HG02938 (cell line): ENCODE measurements around the gene PKN3.
"Not testable (repeated sequence)": the region's sequence is repeated elsewhere in the genome, so short reads cannot be mapped to it uniquely, and the experiment has no call there.

ENCODE experiments used
- ATAC-seq: cut with Tn5 transposase; IDR thresholded peaks from one replicate; pipeline ENCODE4 v1.9.1; 2021; ENCODE audit warnings: mild to moderate bottlenecking, moderate library complexity; ENCODE audit not compliant: unreplicated experiment

PKN3 gene

DNA sequence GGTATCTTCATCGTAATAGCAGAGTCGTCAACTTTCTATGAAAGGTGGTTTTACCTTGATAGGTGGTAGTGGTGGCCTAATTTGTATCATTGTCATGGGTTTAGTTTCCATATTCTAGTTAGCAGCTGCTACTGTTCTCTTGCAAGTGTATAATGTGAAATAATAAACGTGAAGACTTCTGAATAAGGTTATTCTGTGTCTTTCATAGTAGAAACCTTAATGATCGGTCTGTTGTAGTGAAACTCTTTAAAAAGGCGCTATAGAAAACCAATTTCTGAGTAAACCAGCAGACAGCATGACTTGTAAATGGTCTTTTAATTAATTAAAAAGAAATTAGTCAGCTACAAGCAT lies 11.6 kb upstream of the PKN3 start:
- no peak for ATAC-seq

DNA sequence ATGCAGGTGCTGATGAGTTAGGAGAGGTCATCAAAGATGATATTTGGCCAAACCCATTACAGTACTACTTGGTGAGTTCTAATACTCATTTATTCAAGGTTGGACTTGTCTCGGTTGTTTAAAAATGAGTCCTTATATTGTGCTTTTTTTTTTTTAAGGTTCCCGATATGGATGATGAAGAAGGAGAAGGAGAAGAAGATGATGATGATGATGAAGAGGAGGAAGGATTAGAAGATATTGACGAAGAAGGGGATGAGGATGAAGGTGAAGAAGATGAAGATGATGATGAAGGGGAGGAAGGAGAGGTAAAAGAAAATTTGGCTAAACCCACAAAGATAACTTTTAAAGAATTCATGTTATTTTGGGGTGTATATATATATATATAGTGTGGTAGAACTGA lies 8.6 kb upstream of the PKN3 start:
- not testable (repeated sequence) for ATAC-seq

DNA sequence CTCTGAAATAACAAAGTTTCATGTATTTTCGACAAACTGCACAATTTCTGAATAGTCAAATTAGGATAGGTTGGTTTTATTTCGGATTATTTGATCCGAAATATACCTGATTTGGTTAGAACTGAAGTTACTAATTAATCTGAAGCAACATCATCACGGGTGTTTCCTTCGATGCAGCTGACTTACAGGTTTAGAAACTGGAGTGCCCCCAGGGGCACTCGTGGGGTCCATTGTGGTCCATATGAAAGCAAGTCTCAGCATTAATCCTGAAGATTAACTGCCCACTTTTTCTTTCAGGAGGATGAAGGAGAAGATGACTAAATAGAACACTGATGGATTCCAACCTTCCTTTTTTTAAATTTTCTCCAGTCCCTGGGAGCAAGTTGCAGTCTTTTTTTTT lies 8.0 kb upstream of the PKN3 start:
- no peak for ATAC-seq

DNA sequence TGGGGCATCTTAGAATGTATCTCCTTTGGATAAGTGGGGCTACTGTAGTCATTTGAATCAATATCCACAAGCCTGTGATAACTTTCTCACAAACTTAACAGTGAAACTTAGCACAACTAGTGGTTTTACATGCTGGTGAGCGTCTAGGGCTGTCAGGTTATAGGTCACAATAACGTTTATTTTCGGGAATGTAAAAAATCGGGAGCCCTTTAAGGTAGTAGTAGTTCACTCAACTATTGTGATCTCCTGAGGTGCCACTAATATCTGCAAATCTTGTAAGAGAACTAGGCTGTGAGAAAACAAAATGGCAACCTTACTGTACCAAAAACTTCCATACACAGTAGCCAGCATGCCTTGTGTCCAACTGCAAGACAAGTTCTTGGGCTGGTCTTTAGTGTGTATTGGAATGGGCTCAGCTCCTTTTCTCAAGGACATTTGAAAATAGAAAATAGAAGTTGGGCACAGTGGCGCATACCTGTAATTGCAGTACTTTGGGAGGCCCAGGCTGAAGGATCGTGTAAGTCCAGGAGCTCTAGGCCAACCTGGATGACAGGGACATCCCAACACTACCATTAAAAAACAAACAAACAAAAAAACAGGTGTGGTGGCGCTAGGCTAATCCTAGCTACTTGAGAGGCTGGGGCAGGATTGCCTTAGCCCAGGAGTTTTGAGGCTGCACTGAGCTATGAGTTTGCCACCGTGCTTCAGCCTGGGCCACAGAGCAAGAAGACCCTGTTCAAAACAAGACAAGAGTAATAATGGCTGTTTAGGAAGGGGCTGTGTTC lies 5.2 kb upstream of the PKN3 start:
- no peak for ATAC-seq

DNA sequence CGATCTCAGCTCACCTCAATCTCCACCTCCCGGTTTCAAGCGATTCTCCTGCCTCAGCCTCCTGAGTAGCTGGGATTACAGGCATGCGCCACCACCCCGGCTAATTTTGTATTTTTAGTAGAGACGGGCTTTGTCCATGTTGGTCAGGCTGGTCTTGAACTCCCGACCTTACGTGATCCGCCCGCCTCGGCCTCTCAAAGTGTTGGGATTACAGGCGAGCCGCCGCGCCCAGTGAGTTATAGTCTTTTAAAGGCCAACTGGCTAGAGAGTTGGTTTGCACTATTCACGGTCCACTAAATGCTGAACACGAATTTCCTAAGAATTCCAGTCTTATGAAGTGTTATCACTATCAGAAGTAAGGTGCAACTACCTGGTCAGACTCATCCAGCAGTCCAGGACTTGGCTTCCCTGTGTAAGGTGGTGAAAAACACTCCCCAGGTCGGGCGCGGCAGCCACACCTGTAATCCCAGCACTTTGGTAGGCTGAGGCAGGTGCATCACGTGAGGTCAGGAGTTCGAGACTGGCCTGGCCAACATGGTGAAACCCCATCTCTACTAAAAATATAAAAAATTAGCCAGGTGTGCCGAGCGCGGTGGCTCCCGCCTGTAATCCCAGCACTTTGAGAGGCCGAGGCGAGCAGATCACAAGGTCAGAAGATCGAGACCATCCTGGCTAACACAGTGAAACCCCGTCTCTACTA lies 3.1 kb upstream of the PKN3 start:
- ATAC-seq = not testable (repeated sequence)

DNA sequence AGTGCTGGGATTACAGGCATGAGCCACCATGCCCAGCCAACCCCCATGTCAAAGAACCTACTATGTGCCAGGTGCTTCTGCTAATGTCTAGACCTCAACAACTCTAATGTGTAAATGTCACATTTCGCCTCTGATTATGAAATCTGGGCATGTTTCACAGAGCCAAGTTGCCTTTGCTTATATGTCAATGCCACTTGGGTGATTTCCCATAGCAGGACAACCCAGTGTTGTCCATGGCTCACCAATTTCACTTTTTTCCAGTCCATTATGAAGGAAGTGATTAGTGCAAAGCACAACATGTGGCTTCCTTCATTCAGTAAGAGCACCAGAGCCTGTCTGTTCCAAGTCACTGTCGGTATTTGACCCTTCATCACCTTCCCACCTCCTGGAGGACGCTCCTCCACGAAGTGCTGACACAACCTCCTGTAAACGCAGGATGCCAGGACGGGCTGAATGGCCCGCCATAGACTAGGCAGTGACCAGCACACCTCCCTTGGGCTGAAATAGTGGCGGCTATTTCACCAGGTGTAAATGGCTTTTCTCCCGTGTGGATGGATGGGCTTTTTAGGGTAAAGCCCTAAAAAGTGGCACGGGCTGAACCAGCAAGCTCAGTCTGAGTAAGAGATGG lies 962 bp upstream of the PKN3 start:
- ATAC-seq = no peak

DNA sequence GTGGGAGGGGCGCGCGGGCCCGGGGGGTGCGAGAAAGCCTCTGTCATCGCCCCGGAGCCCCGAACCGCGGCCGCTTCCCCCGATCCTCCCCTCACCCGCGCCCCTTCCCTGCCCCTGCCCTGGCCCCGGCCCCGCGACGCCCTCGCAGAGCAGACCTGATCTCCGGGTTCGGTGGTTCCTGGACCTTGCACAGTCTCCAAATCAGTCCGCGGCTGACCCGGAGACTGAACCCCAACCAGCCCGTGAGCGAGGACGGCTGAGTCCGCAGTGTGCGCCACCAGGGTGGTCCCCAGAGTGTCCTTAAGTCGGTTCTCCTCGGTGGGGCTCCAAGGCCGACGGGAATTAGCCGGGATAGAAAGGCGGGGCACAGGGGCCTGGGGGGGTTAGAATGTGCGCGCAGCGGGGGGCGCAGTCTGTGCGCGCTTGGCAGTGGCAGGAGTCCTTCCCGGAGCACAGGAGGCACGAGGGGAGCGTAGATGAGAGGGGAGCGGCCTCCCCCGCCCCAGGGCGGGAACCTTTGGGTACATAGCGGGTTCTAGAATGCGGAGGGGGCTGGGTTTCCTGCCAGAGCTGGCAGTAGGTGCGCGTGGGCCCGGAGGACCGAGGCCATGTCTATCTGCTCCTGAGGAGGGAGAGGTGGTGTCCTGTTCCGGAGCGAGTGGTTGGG lies 779 bp downstream of the PKN3 start:
- ATAC-seq = peak; percentile 19

DNA sequence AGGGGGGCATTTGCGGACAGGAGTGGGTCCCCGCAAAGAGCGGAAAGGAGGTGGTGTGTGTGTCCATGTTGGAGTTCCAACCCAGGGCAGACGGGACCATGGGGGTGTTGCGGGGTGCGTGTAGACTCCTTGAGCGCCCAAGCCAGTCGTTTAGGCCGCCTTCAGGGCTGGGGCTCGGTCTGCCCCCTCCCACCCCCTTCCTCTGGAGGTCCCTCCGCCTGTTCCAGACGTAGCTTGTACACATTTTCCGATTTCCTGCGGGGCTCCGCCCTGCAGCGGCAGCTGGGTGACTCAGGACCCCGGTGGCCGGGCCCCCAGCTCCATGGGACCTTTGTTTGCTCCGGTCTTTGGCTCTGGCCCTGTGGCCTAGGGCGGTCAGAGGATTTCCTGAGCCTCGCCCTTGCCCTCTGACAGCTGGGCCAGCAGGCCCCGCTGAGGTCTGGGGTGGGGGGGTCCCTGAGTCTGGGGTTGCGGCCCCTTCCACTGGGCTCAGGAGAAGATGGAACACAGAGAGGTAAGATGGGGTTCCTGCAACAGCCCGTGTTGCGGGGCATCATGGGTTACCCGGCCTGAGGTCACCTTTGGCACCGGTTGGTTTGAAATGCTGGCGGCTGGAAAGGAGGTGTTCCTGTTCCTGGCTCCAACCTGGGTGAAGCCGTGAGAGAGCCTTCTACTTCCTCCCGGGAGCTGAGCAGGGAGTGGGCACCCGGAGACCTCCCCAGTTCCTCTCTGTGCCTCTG lies 1.5 kb downstream of the PKN3 start:
- no peak for ATAC-seq

DNA sequence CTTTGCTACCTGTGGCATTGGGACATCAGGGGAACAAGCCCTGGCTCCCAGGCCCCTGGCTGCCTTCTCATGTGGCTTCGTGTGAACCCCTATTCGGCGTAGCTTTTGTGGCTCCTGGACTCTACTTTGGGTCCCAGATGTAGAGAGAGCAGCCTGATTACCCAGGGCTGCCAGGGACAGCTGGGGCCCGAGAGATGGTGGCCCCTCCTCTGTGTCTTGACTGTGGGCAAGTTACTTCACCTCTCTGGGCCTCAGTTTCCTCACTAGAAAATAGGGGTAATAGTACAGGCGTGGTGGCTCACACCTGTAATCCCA lies 2.0 kb downstream of the PKN3 start:
- ATAC-seq = no peak

DNA sequence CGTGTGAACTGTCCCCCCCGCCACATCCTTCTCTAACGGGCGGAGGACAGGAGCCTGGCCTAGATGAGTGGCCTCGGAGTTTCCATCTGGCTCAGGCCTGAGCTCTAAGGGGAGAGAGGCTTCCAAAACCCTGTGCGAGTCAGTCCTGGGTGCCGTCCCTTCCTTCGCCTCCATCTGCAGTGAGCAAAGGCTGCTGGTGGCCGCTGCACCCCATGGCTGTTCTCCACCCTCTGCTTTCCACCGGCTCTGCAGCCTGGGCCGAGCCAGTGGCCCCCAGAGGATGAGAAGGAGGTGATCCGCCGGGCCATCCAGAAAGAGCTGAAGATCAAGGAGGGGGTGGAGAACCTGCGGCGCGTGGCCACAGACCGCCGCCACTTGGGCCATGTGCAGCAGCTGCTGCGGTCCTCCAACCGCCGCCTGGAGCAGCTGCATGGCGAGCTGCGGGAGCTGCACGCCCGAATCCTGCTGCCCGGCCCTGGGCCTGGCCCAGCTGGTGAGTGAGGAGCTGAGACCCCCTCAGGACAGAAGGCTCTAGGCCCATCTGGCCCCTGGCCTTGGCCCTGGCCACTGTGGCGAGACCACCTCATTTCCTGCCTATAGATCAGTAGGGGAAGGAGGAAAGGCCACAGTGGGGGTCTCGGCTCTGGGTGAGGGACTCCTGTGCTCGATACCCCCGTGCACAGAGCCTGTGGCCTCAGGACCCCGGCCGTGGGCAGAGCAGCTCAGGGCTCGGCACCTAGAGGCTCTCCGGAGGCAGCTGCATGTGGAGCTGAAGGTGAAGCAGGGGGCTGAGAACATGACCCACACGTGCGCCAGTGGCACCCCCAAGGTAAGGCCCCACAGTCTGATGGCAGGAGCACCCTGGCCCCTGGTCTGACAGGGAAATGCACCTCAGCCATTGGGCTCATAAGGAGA lies 3.0 kb downstream of the PKN3 start:
- ATAC-seq = no peak

DNA sequence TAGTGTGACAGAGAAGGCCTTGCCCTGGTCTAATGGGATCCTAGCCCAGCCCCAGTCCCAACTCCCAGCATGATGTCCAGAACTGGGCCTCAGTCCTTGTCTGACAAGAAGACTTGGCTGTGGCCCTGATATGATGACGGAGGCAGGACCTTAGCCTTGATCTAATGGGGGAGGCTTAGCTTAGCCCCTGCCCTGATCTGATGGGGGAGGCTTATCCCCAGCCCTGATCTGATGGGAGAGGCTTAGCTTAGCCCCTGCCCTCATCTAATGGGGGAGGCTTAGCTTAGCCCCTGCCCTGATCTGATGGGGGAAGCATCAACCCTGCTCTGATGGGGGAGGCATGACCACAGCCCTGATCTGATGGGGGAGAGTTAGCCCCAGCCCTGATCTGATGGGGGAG lies 3.7 kb downstream of the PKN3 start:
- no peak for ATAC-seq

DNA sequence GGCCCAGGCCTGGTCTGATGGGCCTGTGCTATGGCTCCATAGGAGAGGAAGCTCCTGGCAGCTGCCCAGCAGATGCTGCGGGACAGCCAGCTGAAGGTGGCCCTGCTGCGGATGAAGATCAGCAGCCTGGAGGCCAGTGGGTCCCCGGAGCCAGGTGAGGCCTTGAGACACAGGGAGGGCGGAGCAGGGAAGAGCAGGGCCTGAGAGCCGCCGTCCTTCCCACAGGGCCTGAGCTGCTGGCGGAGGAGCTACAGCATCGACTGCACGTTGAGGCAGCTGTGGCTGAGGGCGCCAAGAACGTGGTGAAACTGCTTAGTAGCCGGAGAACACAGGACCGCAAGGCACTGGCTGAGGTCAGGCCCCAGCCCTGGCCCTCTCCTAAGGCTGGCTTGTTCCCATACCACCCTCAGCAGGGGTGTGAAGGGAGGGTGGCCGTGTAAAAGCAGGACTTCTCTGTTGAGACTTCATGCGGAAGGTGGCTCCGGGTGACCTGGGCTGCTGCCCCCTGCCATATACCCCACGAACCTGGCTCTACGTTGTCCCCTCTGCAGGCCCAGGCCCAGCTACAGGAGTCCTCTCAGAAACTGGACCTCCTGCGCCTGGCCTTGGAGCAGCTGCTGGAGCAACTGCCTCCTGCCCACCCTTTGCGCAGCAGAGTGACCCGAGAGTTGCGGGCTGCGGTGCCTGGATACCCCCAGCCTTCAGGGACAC lies 4.5 kb downstream of the PKN3 start:
- no peak for ATAC-seq

DNA sequence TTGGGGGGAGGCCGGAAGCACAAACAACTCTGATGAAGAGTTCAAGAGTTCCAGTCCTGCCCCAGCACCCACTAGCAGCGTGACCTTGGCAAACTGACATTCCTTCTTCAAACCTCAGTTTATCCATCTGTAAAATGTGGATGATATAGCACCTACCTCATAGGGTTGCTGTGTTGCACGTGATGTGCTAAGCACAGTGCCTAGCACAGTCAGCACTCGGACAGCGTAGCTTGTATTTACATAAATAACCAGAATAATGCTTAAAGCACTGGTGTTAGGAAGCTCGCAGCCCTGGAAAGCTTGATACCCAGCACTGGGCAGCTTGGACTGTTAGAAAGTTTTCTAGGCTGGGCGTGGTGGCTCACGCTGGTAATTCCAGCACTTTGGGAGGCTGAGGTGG lies 5.1 kb downstream of the PKN3 start:
- ATAC-seq = no peak

DNA sequence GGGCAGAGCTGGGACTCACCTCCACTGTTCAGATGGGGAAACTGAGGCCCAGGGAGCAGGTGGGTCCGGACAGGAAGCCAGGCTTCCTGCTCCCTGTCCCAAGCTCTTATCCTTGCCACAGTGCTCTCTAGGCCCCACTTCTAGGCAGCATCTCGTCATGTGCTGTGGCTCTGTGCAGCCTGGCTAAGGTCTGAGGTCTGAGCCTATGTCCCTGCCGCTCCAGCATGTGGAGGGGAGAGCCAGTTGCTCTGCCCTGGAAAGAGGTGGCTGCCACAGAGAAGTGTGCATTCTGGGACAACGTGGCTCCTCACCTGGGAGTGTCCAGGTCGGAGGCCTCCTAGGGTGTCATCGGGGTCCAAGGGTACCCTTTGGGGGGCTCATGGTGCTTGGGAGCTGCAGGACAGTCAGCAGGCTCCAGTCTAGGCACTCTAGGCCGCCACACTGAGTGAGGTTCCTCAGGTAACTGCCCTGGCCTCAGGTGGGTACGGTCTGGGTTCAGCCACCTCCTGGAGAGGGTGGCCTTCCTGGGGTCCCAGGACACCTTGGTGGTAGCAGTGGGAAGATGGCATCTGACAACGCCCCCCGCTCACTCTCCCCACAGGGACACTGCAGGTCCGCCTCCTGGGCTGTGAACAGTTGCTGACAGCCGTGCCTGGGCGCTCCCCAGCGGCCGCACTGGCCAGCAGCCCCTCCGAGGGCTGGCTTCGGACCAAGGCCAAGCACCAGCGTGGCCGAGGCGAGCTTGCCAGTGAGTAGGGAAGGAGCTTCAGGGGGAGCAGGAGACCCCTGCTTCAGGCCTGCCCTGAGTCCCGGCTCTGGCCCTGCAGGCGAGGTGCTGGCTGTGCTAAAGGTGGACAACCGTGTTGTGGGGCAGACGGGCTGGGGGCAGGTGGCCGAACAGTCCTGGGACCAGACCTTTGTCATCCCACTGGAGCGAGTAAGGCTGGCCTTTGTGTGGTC lies 10.4 kb downstream of the PKN3 start:
- ATAC-seq = no peak

DNA sequence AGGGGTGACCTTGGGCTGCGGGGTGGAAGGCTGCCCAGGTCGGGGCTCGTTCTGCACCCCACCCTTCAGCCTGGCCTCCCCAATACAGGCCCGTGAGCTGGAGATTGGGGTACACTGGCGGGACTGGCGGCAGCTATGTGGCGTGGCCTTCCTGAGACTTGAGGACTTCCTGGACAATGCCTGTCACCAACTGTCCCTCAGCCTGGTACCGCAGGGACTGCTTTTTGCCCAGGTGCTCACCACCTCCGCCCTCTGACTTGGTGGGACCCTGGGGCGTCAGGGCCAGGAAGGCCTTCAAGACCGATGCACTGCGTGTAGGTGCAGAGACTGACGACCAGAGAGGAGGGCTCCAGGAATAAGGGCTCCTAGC lies 11.1 kb downstream of the PKN3 start:
- no peak for ATAC-seq

DNA sequence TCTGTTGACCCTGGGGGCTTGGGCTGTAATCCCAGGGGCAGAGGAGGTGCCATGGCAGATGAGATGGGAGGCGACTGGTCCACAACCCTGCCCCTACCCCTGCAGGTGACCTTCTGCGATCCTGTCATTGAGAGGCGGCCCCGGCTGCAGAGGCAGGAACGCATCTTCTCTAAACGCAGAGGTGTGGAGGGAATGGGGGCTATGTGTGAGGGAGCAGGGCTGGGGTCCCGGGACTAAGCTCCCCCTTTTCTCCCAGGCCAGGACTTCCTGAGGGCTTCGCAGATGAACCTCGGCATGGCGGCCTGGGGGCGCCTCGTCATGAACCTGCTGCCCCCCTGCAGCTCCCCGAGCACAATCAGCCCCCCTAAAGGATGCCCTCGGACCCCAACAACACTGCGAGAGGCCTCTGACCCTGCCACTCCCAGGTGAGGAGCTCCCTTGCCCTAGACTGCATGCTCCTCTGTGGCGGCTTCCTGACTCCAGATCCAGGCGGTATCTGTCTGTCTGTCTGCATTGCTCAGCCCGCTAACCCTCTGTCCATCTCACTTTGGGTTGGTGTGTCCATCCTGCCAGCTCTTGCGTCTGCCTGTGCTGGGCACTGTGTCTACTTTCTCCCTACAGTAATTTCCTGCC lies 11.8 kb downstream of the PKN3 start:
- ATAC-seq = no peak

DNA sequence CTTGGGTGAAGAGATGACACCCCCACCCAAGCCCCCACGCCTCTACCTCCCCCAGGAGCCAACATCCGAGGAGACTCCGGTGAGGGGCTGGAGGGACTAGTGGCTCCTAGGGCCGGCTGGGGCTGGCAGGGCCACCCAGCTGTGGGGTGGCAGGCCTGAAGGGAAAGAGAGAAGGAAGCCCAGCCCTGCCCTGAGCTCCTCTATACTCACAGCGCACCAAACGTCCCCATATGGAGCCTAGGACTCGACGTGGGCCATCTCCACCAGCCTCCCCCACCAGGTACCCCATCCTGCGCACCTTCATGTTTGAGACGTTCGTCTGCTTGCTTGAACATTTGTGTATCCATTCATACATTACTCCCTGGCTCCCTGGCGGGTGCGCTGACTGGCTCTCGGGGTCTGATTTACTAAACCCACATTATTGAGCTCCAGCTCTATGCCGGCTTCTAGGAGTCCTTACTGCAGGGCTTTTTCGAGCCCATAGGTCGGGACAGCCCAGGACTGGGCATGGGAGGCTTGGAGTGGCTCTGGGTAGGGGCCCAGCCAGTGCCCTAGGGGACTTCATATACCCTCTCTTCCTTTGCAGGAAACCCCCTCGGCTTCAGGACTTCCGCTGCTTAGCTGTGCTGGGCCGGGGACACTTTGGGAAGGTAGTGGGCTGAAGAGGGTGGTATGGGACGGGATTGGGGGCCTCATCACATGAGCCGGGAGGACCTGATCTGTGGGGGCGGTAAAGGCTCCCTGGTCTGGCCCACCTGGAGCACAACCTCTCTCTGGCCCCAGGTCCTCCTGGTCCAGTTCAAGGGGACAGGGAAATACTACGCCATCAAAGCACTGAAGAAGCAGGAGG lies 12.5 kb downstream of the PKN3 start:
- no peak for ATAC-seq
